ENCODE results near the gene PAQR6.

Gene PAQR6

DNA sequence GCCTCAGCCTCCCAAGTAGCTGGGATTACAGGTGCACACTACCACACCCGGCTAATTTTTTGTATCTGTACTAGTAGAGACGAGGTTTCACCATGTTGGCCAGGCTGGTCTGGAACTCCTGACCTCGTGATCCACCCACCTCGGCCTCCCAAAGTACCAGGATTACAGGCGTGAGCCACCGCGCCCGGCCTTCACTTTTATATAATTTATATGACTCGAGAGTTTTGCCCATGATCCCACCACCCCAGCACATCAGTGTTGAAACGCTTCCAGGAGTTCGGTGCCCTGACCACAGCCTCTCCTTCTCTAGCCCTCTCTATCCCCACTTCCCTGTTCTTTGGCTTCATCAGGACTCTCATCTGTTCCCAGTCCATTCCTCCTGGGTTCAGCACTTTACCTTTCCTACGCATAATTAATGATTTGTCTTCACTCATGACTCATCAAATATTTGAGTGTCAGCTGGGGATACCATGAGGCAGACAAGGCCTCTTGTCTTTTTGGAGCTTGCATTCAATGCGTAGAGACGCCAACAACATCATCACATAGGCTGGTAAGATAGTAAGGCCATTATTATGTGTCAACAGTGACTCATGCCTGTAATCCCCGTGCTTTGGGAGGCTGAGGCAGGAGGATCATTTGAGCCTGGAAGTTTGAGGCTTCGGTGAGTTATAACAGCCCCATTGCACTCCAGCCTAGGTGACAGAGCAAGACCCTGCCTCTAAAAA lies 33.7 kb downstream of the PAQR6 start:
- Mint-ChIP-seq H3K4me1 (ENCODE audit: low read depth) (peaks cover 36% of the 10 kb centered on the region), H3K27ac (peak overlapping the region; percentile 98), H3K9me3 (no peaks in the 10 kb centered on the region), H3K4me3 (peak overlapping the region; percentile 70), H3K27me3 (no peaks in the 10 kb centered on the region), H3K36me3 (ENCODE audit: low read depth) (peaks cover 56% of the 10 kb centered on the region)
- intact Hi-C loops (cut with micrococcal nuclease): no loop called here

DNA sequence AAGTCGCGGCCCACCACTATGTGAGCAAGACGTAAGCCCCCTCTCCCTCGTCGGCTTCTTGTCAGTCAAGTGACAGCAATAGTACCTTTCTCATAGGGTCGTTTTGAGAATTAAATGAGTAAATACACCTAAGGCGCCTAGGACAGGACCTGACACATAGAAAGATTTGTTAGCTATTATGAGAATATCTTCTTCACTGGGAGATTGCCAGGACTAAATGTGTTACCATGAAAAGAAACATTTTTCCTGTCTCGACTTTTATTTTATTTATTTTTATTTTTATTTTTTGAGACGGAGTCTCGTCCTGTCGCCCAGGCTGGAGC lies 34.3 kb downstream of the PAQR6 start:
- intact Hi-C loops (cut with micrococcal nuclease): loop anchor here (2.0 kb wide), 1 partner anchor 21 kb away; no protein-coding TSS in a partner anchor
- H3K9me3 Mint-ChIP-seq: no peaks in the 10 kb centered on the region
- H3K27ac Mint-ChIP-seq: peak overlapping the region; percentile 98
- H3K4me3 Mint-ChIP-seq: peak overlapping the region; percentile 90
- H3K27me3 Mint-ChIP-seq: no peaks in the 10 kb centered on the region
- H3K36me3 Mint-ChIP-seq (ENCODE audit: low read depth): peaks cover 62% of the 10 kb centered on the region
- H3K4me1 Mint-ChIP-seq (ENCODE audit: low read depth): peaks cover 38% of the 10 kb centered on the region

GRCh38 chr1:156212833-156213643 lies 34.8 kb downstream of the PAQR6 start, which contains the start of gene PMF1:
PMF1 (plus strand) TSS chr1:156213007; CDS start chr1:156213016, 9 bp downstream.
- peaks cover 68% of the 10 kb centered on the region for H3K36me3 Mint-ChIP-seq (ENCODE audit: low read depth)
- no peaks in the 10 kb centered on the region for H3K27me3 Mint-ChIP-seq
- intact Hi-C loops (cut with micrococcal nuclease): loop anchor here (2.0 kb wide), 1 partner anchor 20 kb away; no protein-coding TSS in a partner anchor
- peak within 1 kb of the TSS; percentile 90 for H3K4me3 Mint-ChIP-seq
- peaks cover 33% of the 10 kb centered on the region for H3K4me1 Mint-ChIP-seq (ENCODE audit: low read depth)
- no peaks in the 10 kb centered on the region for H3K9me3 Mint-ChIP-seq
- peak within 1 kb of the TSS; percentile 98 for H3K27ac Mint-ChIP-seq

DNA sequence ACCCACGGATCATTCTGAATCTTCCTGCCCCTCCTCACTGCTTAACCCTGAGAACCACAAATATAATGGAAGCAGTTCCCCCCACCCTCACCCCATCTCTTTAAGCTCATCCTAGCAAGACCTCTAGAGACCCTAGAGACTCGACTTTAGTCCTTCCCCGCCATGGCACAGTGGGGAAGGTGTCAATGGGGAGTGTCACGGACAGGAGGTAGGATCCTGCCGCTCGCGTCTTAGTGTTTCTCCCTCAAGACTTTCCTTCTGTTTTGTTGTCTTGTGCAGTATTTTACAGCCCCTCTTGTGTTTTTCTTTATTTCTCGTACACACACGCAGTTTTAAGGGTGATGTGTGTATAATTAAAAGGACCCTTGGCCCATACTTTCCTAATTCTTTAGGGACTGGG lies 35.7 kb downstream of the PAQR6 start:
- Mint-ChIP-seq H3K9me3 (no peaks in the 10 kb centered on the region), H3K4me3 (peak overlapping the region; percentile 90), H3K27ac (peak overlapping the region; percentile 98), H3K36me3 (ENCODE audit: low read depth) (peaks cover 77% of the 10 kb centered on the region), H3K27me3 (no peaks in the 10 kb centered on the region), H3K4me1 (ENCODE audit: low read depth) (peaks cover 25% of the 10 kb centered on the region)
- intact Hi-C loops (cut with micrococcal nuclease): loop anchor here (2.0 kb wide), 1 partner anchor 19 kb away; no protein-coding TSS in a partner anchor

DNA sequence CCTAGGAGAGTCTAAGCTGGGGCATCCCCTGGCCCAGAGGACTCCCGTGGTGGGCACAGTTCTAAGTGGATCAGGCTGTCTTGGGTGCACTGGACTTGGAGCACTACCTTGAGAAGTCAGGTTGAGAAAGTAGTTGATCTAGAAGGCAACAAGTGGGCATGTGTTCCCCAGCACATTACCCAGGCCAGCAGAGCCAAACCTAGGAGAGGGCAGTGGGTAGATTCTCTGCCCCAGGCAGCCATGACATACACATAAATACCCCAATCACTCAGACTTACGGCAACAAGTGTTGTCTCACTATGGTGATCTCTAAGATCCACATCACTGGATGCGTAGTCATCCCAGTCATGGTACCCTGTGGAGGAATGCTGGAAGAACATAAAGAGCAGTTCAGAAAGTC lies 36.6 kb downstream of the PAQR6 start:
- Mint-ChIP-seq H3K4me3 (no peak overlapping the region), H3K27ac (peak overlapping the region; percentile 12), H3K27me3 (no peaks in the 10 kb centered on the region), H3K36me3 (ENCODE audit: low read depth) (peaks cover 86% of the 10 kb centered on the region), H3K4me1 (ENCODE audit: low read depth) (peaks cover 25% of the 10 kb centered on the region), H3K9me3 (no peaks in the 10 kb centered on the region)
- intact Hi-C loops (cut with micrococcal nuclease): no loop called here

DNA sequence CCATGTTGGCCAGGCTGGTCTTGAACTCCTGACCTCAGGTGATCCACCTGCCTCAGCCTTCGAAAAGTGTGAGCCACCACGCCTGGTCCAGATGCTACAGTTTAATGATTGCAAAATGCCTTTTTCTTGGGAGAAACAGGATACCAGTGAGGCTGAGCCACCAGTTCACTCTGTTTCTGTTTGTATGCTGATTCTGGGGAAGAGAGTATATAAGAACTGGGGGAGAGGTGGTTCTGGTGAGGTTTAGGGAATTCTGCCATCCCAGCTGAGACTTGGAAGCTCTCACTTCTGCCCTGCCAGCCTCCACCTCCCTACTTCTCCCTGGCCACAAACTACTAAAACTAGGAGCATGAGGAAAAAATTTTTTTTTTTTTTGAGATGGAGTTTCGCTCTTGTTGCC lies 43.2 kb downstream of the PAQR6 start:
- Mint-ChIP-seq H3K4me3 (no peak overlapping the region), H3K27ac (no peak overlapping the region), H3K4me1 (ENCODE audit: low read depth) (peaks cover 7% of the 10 kb centered on the region)

GRCh38 chr1:156203331-156203730 lies 44.5 kb downstream of the PAQR6 start:
- no peaks in the 10 kb centered on the region for H3K27me3 Mint-ChIP-seq
- H3K4me1 Mint-ChIP-seq (ENCODE audit: low read depth): no peaks in the 10 kb centered on the region
- intact Hi-C loops (cut with micrococcal nuclease): no loop called here
- H3K36me3 Mint-ChIP-seq (ENCODE audit: low read depth): peaks cover 67% of the 10 kb centered on the region
- H3K9me3 Mint-ChIP-seq: no peaks in the 10 kb centered on the region
- no peak overlapping the region for H3K4me3 Mint-ChIP-seq
- no peak overlapping the region for H3K27ac Mint-ChIP-seq

More for the DNA sequence above, 43.2 kb downstream of the PAQR6 start:
- Mint-ChIP-seq H3K36me3 (ENCODE audit: low read depth) (peaks cover 71% of the 10 kb centered on the region), H3K9me3 (no peaks in the 10 kb centered on the region), H3K27me3 (no peaks in the 10 kb centered on the region)
- intact Hi-C loops (cut with micrococcal nuclease): no loop called here

GRCh38 chr1:156200044-156200443 lies 47.8 kb downstream of the PAQR6 start:
- H3K36me3 Mint-ChIP-seq (ENCODE audit: low read depth): peaks cover 59% of the 10 kb centered on the region
- H3K9me3 Mint-ChIP-seq: no peaks in the 10 kb centered on the region
- intact Hi-C loops (cut with micrococcal nuclease): no loop called here
- H3K4me3 Mint-ChIP-seq: no peak overlapping the region
- no peak overlapping the region for H3K27ac Mint-ChIP-seq
- no peaks in the 10 kb centered on the region for H3K27me3 Mint-ChIP-seq
- peaks cover 24% of the 10 kb centered on the region for H3K4me1 Mint-ChIP-seq (ENCODE audit: low read depth)

DNA sequence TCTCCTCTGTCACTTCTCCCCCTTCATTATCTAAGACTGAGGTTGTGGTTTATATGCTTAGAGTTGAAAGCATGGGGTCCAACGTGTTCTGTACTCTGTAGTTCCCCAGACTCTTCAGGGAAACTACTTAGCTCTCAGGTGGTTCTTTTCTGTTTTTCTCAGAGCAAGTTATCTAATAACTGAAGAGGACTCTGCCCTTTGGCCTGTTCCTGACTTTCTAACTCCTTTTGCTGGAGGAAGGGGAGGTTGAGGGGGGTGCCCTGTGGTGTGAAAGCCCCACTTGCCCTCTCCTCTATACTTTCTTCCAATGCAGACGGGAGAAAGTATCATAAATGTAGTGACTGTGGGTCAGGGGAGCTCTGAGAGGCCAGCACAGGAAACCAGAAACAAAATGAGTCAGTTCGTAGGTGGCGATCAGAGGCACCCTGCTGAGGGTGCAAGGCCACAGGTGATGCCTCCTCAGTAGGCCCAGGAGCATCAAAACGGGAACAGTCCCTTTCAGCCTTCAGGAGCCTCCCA lies 49.0 kb downstream of the PAQR6 start:
- Mint-ChIP-seq H3K27me3 (no peaks in the 10 kb centered on the region), H3K36me3 (ENCODE audit: low read depth) (peaks cover 53% of the 10 kb centered on the region), H3K4me1 (ENCODE audit: low read depth) (peaks cover 32% of the 10 kb centered on the region), H3K9me3 (no peaks in the 10 kb centered on the region), H3K27ac (no peak overlapping the region), H3K4me3 (no peak overlapping the region)
- intact Hi-C loops (cut with micrococcal nuclease): no loop called here

DNA sequence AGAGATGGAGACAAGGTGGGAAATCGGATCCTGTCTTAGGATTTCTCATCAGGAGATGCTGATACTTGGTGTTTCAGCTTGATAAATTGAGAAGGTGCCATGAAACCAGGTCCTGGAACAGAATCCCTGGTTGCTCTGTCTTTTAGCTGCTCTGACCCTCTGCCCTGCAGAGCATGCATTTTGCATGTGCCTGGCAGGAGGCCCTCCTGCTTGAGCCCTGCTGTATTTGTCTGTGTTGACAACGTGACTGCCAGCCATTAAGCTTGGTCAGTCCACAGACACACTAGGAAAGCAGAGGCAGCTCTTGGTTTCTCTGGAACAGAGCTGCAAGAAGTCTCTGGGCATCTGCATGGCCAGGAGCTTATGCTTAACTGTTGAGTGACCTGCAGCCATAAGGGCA lies 51.4 kb downstream of the PAQR6 start:
- Mint-ChIP-seq H3K9me3 (no peaks in the 10 kb centered on the region), H3K4me1 (ENCODE audit: low read depth) (peaks cover 50% of the 10 kb centered on the region), H3K27me3 (no peaks in the 10 kb centered on the region), H3K36me3 (ENCODE audit: low read depth) (peaks cover 53% of the 10 kb centered on the region), H3K4me3 (no peak overlapping the region), H3K27ac (no peak overlapping the region)
- intact Hi-C loops (cut with micrococcal nuclease): no loop called here

- Mint-ChIP-seq H3K36me3 (ENCODE audit: low read depth) (peaks cover 53% of the 10 kb centered on the region), H3K4me3 (no peak overlapping the region)
- intact Hi-C loops (cut with micrococcal nuclease): no loop called here
These were observed 52.0 kb downstream of the PAQR6 start for GRCh38 chr1:156195853-156196252.

GRCh38 chr1:156194300-156194652 lies 53.6 kb downstream of the PAQR6 start:
- intact Hi-C loops (cut with micrococcal nuclease): no loop called here
- Mint-ChIP-seq H3K9me3 (no peaks in the 10 kb centered on the region), H3K27ac (peak overlapping the region; percentile 89), H3K27me3 (no peaks in the 10 kb centered on the region), H3K4me3 (peak overlapping the region; percentile 96), H3K4me1 (ENCODE audit: low read depth) (peaks cover 55% of the 10 kb centered on the region), H3K36me3 (ENCODE audit: low read depth) (peaks cover 38% of the 10 kb centered on the region)

More at GRCh38 chr1:156195853-156196252, 52.0 kb downstream of the PAQR6 start:
- H3K27ac Mint-ChIP-seq: no peak overlapping the region
- H3K27me3 Mint-ChIP-seq: no peaks in the 10 kb centered on the region
- no peaks in the 10 kb centered on the region for H3K9me3 Mint-ChIP-seq
- H3K4me1 Mint-ChIP-seq (ENCODE audit: low read depth): peaks cover 55% of the 10 kb centered on the region

DNA sequence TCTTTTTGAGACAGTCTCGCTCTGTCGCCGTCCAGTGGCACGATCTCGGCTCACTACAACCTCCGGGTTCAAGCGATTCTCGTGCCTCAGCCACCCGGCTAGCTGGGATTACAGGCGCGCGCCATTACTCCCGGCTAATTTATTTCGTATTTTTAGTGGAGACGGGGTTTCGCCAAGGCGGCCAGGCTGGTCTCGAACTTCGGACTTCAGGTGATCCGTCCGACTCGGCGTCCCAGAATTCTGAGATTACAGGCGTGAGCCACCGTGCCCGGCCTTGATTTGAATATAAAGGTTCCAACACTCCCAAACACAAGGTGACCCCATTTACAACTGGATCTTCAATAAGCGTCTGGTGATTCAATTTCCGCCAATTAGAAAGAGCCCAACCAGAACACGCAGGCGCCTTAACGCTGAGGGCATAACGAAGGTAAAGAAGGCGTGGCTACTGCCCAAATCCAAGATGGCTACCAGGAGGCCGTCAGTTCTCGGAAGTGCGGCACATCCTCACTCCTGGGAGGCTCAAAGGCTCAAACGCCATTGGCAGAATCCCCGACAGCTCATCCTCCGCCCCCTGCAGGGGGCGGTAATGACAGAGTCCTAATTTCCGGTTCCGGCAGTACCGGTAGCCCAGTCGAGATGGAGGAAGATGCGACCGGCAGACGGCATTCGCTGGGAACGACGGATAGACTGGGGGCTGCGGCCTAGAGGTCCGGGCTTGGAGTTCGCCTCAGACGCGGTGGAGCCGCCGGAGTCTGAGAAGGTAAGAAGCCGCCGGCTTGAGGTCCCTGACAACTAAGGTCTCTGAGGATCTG lies 54.2 kb downstream of the PAQR6 start, which contains the start of gene SLC25A44:
Gene SLC25A44, plus strand, starts transcription at position 617 of the 812 bp plus-strand sequence. CDS start 5,744 bp downstream, outside the sequence.
- Mint-ChIP-seq H3K4me3 (peak within 1 kb of the TSS; percentile 96), H3K9me3 (no peaks in the 10 kb centered on the region), H3K27me3 (no peaks in the 10 kb centered on the region), H3K4me1 (ENCODE audit: low read depth) (peaks cover 55% of the 10 kb centered on the region), H3K36me3 (ENCODE audit: low read depth) (peaks cover 34% of the 10 kb centered on the region), H3K27ac (peak within 1 kb of the TSS; percentile 89)
- intact Hi-C loops (cut with micrococcal nuclease): loop anchor here (1.0 to 2.0 kb wide), 2 partner anchors 19 to 47 kb away; partner anchors contain the start of gene PMF1
